Left ventricle myocardium inferior (tissue), 1 donor: ENCODE results near the gene SLC35F1. TPM values are rescaled to one million over a fixed set of nuclear protein-coding genes. Genes with fewer than 3 reads are reported as not detected.
"Not testable (repeated sequence)": the region's sequence is repeated elsewhere in the genome, so short reads cannot be mapped to it uniquely, and the experiment has no call there.

Experiments used
- DNase-seq: peaks from one replicate; pipeline ENCODE4 v3.0.0-alpha.2; 2020
- H3K27ac ChIP-seq: fragments of 200-600 bp; replicated peaks from 2 replicates; pipeline ENCODE4 v1.8.0; 2021
- H3K27me3 ChIP-seq: fragments of 200-600 bp; 2 replicates; pipeline ENCODE4 v1.8.0; 2021; ENCODE audit warnings: low read depth
- H3K36me3 ChIP-seq: fragments of 200-600 bp; 2 replicates; pipeline ENCODE4 v1.8.0; 2021
- H3K4me1 ChIP-seq: fragments of 200-600 bp; 2 replicates; pipeline ENCODE4 v1.8.0; 2021
- H3K4me3 ChIP-seq: fragments of 200-600 bp; 2 replicates; pipeline ENCODE4 v1.8.0; 2021; ENCODE audit warnings: mild to moderate bottlenecking, moderate library complexity
- H3K9me3 ChIP-seq: fragments of 200-600 bp; replicated peaks from 2 replicates; pipeline ENCODE4 v1.8.0; 2021
- intact Hi-C: fragments of 100-400 bp; cut with micrococcal nuclease; formaldehyde crosslinking; loops from one replicate; pipeline ENCODE4 v1.11.0; 2022
- long read RNA-seq: library from polyadenylated mRNA; unstranded; transcript quantifications from one replicate; pipeline ENCODE4 v2.0.0, GENCODE V29; 2021
- total RNA-seq: library from RNA; stranded (reverse); fragmentation: NEBNext Ultra II Directional; extraction: Animal tissue kit (Norgen Biotek cat#: 25700); gene quantifications from one replicate; pipeline ENCODE4 v1.2.1, GENCODE V29; 2021
- TF ChIP-seq, protein P1 (sequence below): fragments of 200-600 bp; IDR thresholded peaks from 2 replicates; pipeline ENCODE4 v1.8.0; 2021; ENCODE audit warnings: antibody characterized with exemption, mild to moderate bottlenecking, borderline replicate concordance
- donor health status: DM: no; HTN: yes; CAD: no; lungs with severe emphysema.

SLC35F1 gene
- 6.4 TPM for total RNA-seq
- long read RNA-seq, partial matches to known transcripts: 9 of 11 reads
- long read RNA-seq, other reads (novel, unspliced or antisense): 2 of 11 reads

DNA sequence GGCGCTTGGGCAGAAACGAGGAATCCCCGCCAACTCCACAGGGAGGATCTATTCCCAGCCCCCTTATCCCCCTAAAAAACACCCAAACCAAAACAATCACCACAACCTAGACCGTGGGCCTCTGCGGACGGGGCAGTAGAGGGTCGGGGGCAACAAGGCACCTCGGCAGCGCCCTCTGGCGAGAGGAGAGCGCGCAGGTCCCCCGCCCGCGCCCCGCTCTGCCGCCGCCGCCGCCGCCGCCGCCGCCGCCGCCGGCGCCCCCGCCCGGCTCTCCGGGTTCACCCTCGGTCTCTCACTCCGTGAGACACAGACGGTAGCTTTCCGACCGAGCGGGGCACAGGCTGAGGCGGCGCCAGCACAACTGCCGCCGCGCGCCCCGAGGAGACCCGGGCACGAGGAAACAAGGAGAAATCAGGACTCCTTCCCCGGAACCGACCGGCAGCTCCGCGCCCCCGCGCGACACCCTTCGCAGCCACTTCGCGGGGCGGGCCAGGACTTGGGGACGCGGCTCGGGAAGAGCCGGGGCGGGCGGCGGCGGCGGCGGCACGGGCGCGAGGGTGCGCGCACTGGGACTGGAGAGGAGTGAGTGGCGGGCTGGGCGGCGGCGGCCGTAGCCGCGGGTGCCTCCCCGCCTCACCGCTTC is at the start of gene SLC35F1:
SLC35F1 (plus strand) TSS at position 307 of the 643 bp plus-strand sequence.
- no peaks in the 10 kb centered on the region for H3K36me3 ChIP-seq
- H3K27me3 ChIP-seq: peaks cover 76% of the 10 kb centered on the region
- H3K9me3 ChIP-seq: no peaks in the 10 kb centered on the region
- TF ChIP-seq, protein P1, sequence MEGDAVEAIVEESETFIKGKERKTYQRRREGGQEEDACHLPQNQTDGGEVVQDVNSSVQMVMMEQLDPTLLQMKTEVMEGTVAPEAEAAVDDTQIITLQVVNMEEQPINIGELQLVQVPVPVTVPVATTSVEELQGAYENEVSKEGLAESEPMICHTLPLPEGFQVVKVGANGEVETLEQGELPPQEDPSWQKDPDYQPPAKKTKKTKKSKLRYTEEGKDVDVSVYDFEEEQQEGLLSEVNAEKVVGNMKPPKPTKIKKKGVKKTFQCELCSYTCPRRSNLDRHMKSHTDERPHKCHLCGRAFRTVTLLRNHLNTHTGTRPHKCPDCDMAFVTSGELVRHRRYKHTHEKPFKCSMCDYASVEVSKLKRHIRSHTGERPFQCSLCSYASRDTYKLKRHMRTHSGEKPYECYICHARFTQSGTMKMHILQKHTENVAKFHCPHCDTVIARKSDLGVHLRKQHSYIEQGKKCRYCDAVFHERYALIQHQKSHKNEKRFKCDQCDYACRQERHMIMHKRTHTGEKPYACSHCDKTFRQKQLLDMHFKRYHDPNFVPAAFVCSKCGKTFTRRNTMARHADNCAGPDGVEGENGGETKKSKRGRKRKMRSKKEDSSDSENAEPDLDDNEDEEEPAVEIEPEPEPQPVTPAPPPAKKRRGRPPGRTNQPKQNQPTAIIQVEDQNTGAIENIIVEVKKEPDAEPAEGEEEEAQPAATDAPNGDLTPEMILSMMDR: peak; percentile 57
- peak; percentile 25 for DNase-seq
- peak within 1 kb of the TSS; percentile 75 for H3K4me3 ChIP-seq
- intact Hi-C loops: no loop called here
- H3K27ac ChIP-seq: peak within 1 kb of the TSS; percentile 44
- peaks cover 24% of the 10 kb centered on the region for H3K4me1 ChIP-seq

- H3K36me3 ChIP-seq, H3K27ac ChIP-seq, H3K4me3 ChIP-seq, H3K4me1 ChIP-seq, intact Hi-C loops, H3K27me3 ChIP-seq, DNase-seq, H3K9me3 ChIP-seq: not testable (repeated sequence)
Measured at GRCh38 chr6:117858601-117859000, 48.5 kb upstream of the SLC35F1 start.

DNA sequence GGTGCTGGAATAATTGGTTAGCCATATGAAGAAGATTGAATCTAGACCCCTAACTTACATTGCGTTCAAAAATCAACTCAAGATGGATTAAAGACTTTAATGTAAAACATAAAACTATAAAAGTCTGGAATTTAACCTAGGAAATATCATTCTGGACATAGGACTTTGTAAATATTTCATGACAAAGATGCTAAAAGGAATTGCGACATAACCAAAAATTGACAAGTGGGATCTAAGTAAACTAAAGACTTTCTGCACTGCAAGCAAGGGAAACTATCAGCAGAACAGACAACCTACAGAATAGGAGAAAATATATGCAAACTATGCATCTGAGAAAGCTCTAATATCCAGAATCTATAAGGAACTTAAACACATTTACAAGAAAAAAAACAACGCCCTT is 45.5 kb upstream of the SLC35F1 start:
- H3K36me3 ChIP-seq: no peaks in the 10 kb centered on the region
- H3K27me3 ChIP-seq: no peaks in the 10 kb centered on the region
- intact Hi-C loops: no loop called here
- DNase-seq: no peak
- no peak overlapping the region for H3K27ac ChIP-seq
- TF ChIP-seq, protein P1: no peak
- H3K9me3 ChIP-seq: peaks cover 8% of the 10 kb centered on the region
- no peak overlapping the region for H3K4me3 ChIP-seq
- H3K4me1 ChIP-seq: no peaks in the 10 kb centered on the region

DNA sequence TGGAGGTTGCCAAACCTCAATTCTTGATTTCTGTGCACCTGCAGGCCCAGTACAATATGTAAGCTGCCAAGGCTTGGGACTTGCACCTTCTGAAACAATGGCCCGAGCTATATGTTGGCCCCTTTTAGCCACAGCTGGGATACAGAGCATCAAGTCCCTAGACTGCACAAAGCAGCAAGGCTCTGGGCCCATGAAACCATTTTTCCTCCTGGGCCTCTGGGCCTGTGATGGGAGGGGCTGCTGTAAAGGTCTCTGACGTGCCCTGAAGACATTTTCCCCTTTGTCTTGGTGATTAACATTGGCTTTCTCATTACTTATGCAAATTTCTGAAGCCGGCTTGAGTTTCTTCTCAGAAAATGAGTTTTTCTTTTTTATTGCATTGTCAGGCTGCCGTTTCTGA is 40.5 kb upstream of the SLC35F1 start:
- H3K36me3 ChIP-seq: no peaks in the 10 kb centered on the region
- H3K4me3 ChIP-seq: no peak overlapping the region
- intact Hi-C loops: no loop called here
- DNase-seq: no peak
- H3K27me3 ChIP-seq: no peaks in the 10 kb centered on the region
- H3K4me1 ChIP-seq: no peaks in the 10 kb centered on the region
- peaks cover 10% of the 10 kb centered on the region for H3K9me3 ChIP-seq
- no peak overlapping the region for H3K27ac ChIP-seq
- TF ChIP-seq, protein P1: no peak

GRCh38 chr6:117870486-117871242 is 36.4 kb upstream of the SLC35F1 start:
- intact Hi-C loops: no loop called here
- Histone ChIP-seq H3K4me1 (no peaks in the 10 kb centered on the region), H3K27ac (no peak overlapping the region), H3K4me3 (no peak overlapping the region), H3K9me3 (peaks cover 9% of the 10 kb centered on the region), H3K36me3 (no peaks in the 10 kb centered on the region), H3K27me3 (no peaks in the 10 kb centered on the region)
- no peak for DNase-seq
- TF ChIP-seq, protein P1: no peak

- Histone ChIP-seq H3K27me3 (peaks cover 12% of the 10 kb centered on the region), H3K4me3 (no peak overlapping the region), H3K9me3 (no peaks in the 10 kb centered on the region), H3K4me1 (no peaks in the 10 kb centered on the region), H3K27ac (no peak overlapping the region), H3K36me3 (no peaks in the 10 kb centered on the region)
- TF ChIP-seq, protein P1: no peak
- intact Hi-C loops: no loop called here
- DNase-seq: no peak
Measured at GRCh38 chr6:117880824-117881223, 26.2 kb upstream of the SLC35F1 start.
